Right renal cortex interstitium (tissue), 3 donors: ENCODE results near the gene USP53. TPM values are rescaled to one million over a fixed set of nuclear protein-coding genes. Genes with fewer than 3 reads are reported as not detected.
"Not testable (repeated sequence)": the region's sequence is repeated elsewhere in the genome, so short reads cannot be mapped to it uniquely, and the experiment has no call there.

ENCODE experiments used
- DNase-seq, 3 donors: peaks; one replicate each; pipeline ENCODE4 v3.0.0-alpha.2; 2013; ENCODE audit warnings: low read depth in 3 of 3, low spot score in 2 of 3
- polyA plus RNA-seq, 3 donors: library from polyadenylated mRNA; unstranded; fragments of 120-200 nt; gene quantifications; one replicate each; pipeline ENCODE4 v1.2.1, GENCODE V29; 2013; ENCODE audit not compliant: insufficient read length in 3 of 3

USP53 gene
- polyA plus RNA-seq = 10 to 100 TPM; 40.5 to 41.0 (median 40.8) TPM

DNA sequence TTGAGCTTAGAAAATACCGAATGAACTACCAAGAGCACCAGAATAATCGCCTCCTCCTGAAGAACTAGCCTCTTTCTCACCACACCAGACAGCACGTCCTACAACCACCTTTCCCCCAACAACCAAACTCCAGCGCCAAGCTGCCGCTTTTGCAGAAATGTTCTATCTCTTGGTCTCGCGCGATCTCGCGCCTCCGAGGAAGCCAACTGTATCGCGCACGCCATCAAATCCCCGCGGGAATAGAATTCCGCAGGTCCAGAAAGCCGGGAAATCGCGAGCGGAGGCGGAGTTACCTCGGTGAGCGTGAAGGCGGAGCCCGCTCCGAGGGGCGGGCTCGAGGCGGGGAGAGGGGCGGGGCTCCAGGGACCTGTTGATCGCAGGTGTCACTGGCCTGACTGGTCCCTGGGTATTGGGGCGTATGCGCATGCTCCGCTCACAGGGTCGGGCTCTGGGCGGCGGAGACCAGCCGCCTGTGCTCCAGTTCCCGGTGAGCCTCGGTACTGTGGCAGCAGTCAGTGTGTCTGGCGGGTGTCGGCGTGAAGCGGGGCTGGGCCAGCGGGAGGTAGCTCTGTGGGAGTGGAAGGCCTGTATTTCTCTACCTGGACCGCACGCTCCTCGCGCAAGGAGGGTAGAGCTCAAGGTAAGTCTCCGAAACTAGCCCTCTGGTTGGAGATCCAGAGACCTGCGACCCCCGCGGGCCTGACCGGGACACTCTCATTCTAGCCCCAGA is at the start of gene USP53:
USP53 (plus strand) TSS at position 480 of the 730 bp plus-strand sequence. CDS start 27,047 bp downstream, outside the sequence.
- peak; percentile 94 to 95 (median 94) for DNase-seq

DNA sequence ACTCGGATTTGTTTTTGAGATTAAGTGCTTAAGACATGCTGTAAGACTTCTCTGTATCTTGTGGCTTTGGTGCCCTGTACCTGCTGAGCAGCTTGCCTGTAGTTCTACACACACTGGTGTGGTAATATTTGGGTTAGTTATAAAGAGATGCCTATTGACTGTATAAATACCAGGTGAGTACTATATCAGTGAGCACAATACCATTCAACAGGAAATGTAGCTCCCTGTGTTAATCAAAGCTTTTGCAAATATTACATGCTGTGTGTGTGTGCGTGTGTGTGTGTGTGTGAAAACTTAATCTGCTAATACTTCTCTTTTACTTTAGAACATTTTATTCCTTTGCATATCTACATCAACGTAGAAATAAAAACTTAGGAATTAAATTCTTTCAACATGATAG is 46.7 kb upstream of the USP53 start:
- DNase-seq = no peak

DNA sequence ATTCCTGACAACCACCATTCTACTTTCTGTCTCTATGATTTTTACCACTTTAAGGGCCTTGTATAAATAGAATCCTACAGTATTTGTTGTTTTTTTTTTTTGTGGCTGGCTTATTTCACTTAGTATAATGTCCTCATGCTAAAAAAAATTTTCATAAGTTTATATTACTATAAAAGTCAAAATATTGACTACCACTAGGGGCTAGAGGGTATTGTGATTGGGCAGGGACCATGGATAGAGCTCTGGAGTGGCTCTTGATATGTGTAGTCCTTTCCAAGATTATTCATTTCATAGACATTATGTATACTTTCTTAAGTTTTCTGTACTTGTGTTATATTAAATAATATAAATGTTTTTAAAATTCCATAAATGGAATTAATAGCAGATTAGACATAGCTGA is 42.3 kb upstream of the USP53 start:
- DNase-seq = no peak

DNA sequence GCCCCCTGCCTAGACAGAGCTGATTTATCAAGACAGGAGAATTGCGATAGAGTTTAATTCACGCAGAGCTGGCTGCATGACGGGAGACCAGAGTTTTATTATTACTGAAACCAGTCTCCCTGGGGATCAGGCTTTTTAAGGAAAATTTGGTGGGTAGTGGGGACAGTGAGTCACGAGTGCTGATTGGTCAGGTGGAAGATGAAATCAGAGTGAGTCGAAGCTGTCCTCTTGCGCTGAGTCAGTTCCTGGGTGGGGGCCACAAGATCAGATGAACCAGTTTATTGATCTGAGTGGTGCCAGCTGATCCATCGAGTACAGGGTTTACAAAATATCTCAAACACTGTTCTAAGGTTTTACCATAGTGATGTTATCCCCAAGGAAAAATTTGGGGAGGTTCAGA is 40.3 kb upstream of the USP53 start:
- DNase-seq = no peak

DNA sequence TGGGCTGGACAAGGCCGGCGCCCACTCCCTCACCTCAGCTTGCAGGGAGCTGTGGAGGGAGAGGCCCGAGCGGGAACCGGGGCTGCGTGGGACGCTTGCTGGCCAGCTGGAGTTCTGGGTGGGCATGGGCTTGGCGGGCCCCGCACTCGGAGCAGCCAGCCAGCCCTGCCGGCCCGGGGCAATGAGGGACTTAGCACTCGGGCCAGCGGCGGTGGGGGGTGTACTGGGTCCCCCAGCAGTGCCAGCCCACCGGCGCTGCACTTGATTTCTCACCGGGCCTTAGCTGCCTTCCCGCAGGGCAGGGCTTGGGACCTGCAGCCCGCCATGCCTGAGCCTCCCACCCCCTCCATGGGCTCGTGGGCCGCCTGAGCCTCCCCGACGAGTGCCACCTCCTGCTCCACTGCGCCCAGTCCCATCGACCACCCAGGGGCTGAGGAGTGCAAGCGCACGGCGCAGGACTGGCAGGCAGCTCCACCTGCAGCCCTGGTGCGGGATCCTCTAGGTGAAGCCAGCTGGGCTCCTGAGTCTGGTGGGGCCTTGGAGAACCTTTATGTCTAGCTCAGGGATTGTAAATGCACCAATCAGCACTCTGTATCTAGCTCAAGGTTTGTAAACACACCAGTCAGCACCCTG is 38.7 kb upstream of the USP53 start:
- DNase-seq = not testable (repeated sequence)

DNA sequence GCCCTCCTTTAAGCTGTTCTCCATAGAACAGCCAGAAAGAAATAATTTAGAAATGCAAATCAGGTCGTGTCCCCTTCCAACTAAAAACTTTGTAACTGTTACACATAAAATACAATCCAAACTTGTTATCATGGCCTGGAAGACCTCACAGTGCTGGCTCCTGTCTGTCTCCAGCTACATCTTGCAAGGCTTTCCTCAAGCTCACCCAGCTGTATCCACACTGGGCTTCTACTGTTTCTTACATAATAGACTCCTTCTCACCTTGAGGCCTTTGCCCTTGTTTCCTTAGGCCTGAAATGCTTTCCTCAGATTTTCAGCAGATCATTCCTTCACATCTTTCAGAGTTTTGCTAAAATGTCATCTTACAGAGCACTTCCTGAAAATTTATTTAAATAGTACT is 33.5 kb upstream of the USP53 start:
- DNase-seq = no peak

DNA sequence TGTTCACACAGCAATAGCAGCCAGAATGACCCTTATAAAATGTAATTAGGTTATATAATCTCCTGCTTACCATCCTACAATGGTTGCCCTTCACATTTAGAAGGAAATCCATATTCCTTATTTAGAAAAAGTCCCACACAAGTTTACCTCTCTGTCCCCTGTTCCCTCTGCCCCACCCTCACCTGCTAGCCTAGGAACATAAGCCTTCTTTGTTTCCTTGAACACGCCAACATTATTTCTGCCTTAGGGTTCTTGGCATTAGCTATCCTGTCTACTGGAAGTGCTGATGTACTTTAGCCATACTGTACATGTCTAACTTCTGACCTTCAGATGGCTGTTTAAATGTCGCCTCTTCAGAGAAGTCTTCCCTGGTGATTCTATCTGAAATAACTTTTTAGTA is 28.4 kb upstream of the USP53 start:
- no peak for DNase-seq

DNA sequence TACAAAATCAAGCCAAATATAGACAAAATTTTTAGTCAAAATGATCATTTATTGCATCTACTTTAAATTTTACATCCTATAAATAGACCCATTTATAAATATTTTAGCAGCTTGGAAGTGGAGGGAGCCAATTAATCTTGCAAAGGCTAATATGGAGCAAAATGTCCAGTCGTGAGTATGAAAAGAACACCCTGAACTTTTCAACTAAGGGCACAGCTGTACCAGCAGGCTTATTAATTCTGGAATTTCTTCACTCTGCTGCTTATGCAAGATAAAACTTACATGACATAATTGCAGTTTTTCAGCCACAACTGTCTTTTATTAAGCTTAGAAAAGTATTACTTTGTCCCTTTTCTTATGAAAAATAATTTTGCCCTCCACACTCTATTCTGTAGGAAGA is 22.9 kb upstream of the USP53 start:
- no peak for DNase-seq

DNA sequence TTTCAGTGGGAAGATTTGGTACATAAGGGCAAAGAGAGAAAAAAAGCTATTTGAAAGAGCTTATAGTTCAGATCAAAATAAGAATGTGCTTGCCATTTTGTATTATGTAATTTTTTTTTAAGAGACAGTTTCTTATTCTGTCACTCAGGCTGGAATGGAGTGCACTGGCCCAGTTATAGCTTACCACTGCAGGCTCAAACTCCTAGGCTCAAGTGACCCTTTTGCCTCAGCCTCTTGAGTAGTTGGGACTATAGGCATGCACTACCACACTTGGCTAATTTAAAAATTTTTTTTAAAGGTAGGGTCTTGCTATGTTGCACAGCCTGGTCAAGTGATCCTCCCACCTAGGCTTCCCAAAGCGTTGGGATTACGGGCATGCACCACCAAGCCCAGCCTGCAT is 22.2 kb upstream of the USP53 start:
- DNase-seq = no peak

DNA sequence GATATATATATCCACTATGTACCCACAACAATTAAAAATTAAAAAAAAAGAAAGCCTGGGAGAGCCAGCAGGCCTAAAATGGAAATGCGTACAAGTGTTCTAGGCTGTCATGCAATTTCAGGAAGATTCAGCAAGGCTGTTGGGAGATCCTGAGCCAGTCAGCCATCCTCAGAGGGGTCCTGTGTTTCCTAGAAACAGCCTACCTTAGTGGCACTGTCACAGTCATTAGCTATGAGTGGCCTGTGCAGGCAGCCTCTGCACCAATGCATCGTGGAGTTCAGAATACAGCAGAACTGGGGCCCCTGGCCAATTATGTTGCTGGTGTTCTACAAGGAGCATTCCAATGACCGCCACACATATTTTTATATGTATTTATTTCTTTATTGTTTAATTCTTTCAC is 21.0 kb upstream of the USP53 start:
- DNase-seq = no peak

DNA sequence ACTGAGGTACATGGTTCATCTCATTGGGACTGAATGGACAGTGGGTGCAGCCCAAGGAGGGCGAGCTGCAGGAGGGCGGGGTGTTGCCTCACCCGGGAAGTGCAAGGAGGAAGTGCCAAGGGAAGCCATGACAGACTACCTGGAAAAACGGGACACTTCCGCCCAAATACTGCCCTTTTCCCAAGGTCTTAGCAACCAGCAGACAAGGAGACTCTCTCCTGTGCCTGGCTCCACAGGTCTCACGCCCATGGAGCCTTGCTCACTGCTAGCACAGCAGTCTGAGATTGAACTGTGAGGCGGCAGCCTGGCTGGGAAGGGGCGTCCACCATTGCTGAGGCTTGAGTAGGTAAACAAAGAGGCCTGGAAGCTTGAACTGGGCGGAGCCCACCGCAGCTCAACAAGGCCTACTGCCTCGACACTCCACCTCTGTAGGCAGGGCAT is 14.7 kb upstream of the USP53 start:
- no peak for DNase-seq

DNA sequence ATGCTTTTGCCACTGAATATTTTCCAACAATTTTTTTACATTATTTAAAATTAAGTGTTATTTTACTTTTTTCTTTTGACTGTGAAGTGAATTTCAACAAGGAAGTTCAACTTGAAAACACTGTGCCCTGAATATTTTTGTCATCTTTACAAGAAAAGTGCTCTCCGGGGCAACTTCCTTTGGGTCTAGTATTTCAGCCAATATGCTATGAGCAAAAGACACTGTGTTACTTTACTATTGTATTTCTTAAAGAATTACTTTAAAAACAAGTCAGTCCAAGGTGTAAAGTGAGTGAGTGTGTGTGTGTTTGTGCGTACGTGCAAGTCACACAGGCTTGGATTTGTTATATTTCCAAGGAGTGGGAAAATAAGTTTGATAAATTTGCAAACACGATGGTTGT is 7.6 kb upstream of the USP53 start:
- DNase-seq = no peak

DNA sequence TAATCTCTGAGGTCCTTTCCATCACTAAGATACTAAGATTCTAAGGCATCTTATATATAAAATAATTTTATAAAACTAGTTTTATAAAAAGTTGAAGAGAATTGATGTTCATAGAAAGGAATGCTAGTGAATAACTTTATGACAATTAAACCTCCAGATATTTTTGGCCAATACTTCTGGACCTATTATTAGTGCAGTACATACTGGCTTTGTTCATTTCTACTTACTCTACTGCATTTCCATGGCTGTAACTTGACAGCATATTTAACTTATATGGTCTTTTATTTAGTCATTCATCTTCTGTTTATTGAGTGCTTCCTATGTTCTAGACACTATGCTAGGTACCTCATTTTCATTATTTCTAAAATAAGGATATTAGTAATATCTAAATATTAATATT is 6.8 kb upstream of the USP53 start:
- DNase-seq = no peak

DNA sequence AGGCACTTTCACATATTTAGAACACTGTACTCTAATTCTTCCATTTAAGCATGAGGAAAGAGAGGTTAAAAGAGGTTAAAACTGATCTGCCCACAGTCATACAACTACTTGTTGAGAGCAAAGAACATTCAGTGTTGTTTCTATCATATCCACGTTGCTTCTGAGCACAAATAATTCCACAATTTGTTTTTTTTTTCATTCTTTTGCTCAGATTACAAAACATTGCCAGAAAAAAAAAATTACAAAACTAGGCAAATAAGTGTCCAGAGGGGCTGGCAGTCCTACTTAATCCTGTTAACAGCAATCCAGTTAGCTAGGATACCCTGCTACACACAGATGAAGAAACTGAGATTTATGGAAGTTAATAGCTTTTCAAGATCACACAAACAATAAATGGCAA is 6.3 kb upstream of the USP53 start:
- no peak for DNase-seq

DNA sequence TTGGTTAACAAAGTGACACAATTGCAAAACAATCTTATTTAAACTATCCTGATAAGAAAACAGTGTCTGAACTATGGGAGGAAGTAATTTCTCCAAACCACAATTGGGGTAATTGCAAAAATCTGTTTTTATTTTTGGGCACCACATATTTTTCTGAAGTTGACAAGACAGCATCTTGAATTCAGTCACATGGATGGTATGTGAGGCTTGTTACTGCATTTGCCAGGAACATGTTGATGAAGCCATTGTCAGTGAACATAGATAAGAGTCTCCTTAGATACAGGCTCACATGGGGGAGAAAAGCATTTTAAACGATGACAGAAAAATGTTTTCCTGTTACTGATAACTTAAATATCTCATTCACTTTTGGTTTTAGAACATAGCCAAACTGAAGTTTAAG is 5.5 kb upstream of the USP53 start:
- DNase-seq = no peak

DNA sequence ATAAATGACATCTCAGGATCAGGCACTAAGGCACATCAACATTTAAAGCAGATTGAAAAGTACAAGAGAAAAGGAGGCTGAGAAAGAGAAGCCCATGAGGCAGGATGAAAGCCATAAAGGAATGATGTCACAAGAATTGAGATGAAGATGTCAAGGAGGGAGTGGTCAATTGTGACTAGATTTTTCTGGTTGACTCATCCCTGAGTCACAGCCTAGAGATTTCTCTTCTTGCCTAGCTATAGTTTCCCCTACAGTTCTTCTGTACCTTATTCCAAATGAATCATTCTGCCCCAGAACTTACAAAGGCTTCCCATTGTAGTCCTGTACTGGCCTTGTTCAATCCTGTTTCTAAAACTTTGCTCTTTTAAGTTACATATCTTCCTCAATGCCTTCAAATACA is 3.4 kb upstream of the USP53 start:
- DNase-seq = no peak

DNA sequence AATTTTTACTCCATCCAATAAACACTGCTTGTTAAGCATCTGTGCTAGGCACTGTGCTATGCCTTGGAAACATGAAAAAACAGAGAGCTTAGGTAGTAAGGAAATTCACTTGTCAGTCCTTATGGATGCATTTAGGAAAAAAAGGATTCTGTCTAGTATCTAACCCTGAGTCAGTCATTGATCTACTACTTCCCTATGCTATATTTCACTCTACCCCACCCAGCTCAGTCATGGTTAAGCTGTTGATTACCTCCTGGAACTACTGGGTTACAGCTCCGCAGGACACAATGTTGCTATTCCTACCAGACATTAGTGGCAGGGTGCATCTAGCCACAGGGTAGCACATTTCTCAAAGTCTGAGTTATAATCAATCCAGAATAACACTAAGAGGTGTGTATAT is 2.9 kb upstream of the USP53 start:
- DNase-seq = no peak

DNA sequence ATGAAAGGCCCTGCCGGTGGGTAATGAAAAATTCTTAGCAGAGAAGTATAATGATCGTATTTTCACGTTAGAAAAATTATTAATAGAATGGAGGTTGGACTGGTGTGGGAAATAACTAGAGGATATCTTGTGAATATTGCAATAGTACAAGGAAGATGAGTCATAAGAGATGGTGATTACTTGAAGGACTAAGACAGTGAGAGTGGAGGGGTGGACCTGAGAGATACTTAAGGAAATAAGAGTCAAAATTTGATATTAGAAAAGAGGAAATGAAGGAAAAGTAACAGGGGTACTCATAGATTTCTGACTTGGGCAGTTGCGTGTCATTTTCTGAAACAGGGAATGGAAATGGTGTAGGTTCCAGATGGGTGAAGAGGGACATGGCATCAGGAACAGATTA is 1.7 kb upstream of the USP53 start:
- DNase-seq = no peak

DNA sequence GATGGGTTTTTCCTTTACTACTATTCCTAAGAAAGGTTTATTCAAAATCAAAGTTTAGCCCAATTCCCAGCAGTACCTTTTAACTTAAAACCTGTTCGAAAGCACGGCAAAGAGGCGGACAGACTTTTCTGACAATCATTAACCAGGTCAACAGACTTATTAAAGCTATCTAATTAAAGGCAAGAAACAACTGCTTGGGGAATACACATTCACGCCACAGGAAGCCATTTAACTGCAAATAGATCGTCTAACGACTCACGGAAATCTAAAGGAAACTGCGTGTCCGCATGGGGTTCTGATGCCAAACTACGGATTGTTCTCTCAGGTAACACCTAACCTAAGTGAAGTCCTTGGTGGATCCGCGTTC is 663 bp upstream of the USP53 start:
- no peak for DNase-seq

DNA sequence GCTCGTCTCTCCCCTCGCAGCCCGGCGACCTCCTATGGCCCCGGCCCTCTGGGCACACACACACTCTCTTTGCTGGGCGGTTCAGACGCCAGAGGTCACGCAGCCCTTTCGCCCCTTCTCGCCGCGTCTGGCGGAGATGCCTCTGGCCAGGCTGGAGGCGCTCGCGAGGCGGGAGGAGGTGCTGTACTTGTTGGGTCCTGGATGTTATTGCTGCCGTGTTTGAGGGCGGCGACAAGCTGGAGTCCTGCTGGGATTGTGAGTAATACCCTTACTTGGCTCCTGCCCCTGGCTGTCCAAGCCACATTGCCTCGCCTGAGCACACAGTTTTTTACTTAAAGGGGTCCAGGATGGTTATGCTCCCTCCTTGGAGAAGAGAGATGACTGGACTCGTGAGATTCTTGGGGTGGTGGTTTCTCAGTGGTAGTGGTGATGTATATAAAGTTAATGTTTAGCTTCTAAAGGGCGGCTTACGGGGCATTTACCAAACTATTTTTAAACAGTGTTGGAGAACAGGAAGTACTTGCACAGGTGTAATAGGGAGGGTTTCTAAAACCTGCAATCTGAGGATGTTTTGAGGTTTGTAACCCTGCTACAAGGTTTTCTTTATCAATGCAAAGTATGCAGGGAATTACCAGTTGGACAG is 572 bp downstream of the USP53 start:
- DNase-seq = peak; percentile 42 to 65 (median 53)

DNA sequence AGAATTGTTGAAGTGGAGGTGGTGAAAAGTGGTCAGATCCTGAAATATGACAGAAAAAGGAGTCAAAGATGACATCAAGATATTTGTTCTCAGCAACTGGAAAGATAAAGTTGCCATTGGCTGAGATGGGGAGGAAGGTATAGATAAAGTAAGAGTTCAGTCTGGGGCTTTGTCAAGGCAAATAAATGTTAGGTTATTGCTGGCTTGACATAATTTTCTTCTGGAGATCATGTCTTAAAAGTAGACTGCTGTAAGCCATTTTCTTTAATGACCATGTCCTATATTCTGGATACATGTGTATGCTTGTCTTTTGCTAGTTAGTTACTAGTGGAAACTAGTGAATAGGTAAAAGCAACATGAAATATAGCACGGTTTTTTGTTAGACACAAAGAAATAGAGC is 5.6 kb downstream of the USP53 start:
- no peak for DNase-seq

DNA sequence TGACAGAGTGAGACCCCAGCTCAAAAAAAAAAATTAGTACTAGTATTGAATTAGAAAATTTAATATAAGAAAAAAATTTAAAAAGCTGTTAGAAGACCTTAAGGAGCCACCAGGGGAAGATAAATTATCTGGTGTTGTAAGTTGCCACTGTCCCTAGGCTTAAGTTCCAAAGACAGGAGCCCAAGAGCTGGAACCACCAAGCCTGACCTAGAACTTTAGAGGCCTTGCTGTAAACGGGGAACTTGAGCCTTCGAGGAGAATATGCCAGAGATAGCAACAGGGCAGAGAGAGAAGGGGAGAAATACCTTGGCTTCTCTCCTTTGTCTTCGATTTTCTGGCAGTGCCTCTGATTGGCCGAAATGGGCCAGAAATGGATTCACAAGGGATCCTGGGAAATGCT is 8.9 kb downstream of the USP53 start:
- DNase-seq = no peak
